Measurements from ENCODE around the gene DDX60. TPM values are rescaled to one million over a fixed set of nuclear protein-coding genes. Genes with fewer than 3 reads are reported as not detected.

DDX60 gene
- total and polyA plus RNA-seq, 2 donors (not counting 3 experiments of a cell fraction or from before 2014, with no cell fraction given), result 3.8 to 9.3 TPM

- H3K27me3 ChIP-seq (ENCODE audit: control insufficient read depth in 2 of 2, insufficient read depth in 2 of 2, low read length in 2 of 2), result no peaks in the 10 kb centered on the region
- H2AFZ ChIP-seq (ENCODE audit: low read depth, low read length), result no peak overlapping the region
- dilution Hi-C loops (cut with MboI; ENCODE audit: extremely low pct_ligation_motif_present, low sequenced_read_pairs) (no loop called here), intact Hi-C loops (cut with micrococcal nuclease) (no loop called here)
- CTCF ChIA-PET, result interaction anchor here (1.0 kb wide), 1 partner anchor 40 kb away, joined by 3 read pairs; no protein-coding TSS in a partner anchor
- BruUV-seq (replicated peaks), result no TSS peak
- no peaks in the 10 kb centered on the region for H3K9me3 ChIP-seq (replicated peaks; ENCODE audit: control insufficient read depth, insufficient read depth, low read length)
- H3K27ac ChIP-seq (ENCODE audit: insufficient read depth, low read depth, low read length), result no peak overlapping the region
- POLR2A ChIA-PET, result no interaction called here
- no peak for TF ChIP-seq GATA2 (IDR thresholded peaks at IDR 0.05; ENCODE audit: insufficient read depth, insufficient read length, low read depth, low read length)
- TF ChIP-seq MYC (IDR thresholded peaks at IDR 0.05; ENCODE audit: low read depth, low read length), result no peak
- TF ChIP-seq FOS (IDR thresholded peaks at IDR 0.05; ENCODE audit: borderline replicate concordance, insufficient read depth, low read length), result no peak
- no peak for TF ChIP-seq POLR2AphosphoS5 (IDR thresholded peaks at IDR 0.05; ENCODE audit: insufficient read depth, low read depth, low read length)
- TF ChIP-seq JUN (IDR thresholded peaks at IDR 0.05; ENCODE audit: borderline replicate concordance, insufficient read depth, insufficient read length, low read depth), result no peak
- H3K4me1 ChIP-seq (ENCODE audit: control insufficient read depth, extremely low read depth, insufficient read depth, low read length), result no peaks in the 10 kb centered on the region
- DNase-seq (ENCODE audit: low read depth, low spot score) (no peak), FAIRE-seq (no peak)
- no peak overlapping the region for H3K9ac ChIP-seq (replicated peaks; ENCODE audit: extremely low read depth, insufficient read depth, low read length)
- H3K4me3 ChIP-seq (replicated peaks in 1 of 3; ENCODE audit: insufficient read depth in 1 of 3, low read depth in 1 of 3, low read length in 3 of 3), result no peak overlapping the region
- H3K36me3 ChIP-seq (ENCODE audit: control insufficient read depth in 2 of 2, extremely low read depth in 1 of 2, insufficient read depth in 2 of 2, low read length in 2 of 2), result peaks cover 0 to 3% of the 10 kb centered on the region in 2 experiments
- H3K79me2 ChIP-seq (ENCODE audit: control insufficient read depth, insufficient read depth, low read length), result no peaks in the 10 kb centered on the region
- no peaks in the 10 kb centered on the region for H3K9me1 ChIP-seq (replicated peaks; ENCODE audit: control insufficient read depth, extremely low read depth, insufficient read depth, low read length)
- H4K20me1 ChIP-seq (replicated peaks; ENCODE audit: control insufficient read depth, extremely low read depth, insufficient read depth, low read length), result no peaks in the 10 kb centered on the region
- no peak overlapping the region for H3K4me2 ChIP-seq (ENCODE audit: insufficient read depth, low read length)
These were observed 59.5 kb downstream of the DDX60 start for GRCh38 chr4:168259096-168259495.

DNA sequence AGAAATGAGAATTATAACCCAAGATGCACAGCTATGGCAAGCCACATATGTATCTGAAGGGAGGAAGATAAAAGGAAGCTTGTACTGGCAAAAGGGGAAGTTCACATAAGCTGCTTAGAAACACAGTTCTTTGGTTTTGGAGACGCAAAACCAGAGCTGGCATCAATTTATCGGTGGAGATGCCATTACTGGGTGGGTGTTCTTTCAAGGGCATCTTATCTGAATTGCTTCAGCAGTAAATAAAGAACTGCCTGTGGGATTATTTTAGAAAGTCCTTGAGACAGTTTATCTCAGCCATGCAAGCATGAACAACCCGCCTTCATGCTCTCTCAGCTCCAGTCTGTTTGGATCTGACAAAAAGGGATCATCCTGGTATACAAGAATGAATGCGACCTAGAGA, 60.8 kb downstream of the DDX60 start:
- FAIRE-seq, result no peak
- ChIA-PET POLR2A (no interaction called here), CTCF (interaction anchor here (1.0 to 1.1 kb wide), 2 partner anchors 9 to 39 kb away, joined by 3 read pairs; no protein-coding TSS in a partner anchor)
- no TSS peak for BruUV-seq (replicated peaks)
- DNase-seq (ENCODE audit: low read depth, low spot score), result no peak
- peaks cover 0 to 3% of the 10 kb centered on the region in 2 experiments for H3K36me3 ChIP-seq (ENCODE audit: control insufficient read depth in 2 of 2, extremely low read depth in 1 of 2, insufficient read depth in 2 of 2, low read length in 2 of 2)
- no peak overlapping the region for H3K4me3 ChIP-seq (replicated peaks in 1 of 3; ENCODE audit: insufficient read depth in 1 of 3, low read depth in 1 of 3, low read length in 3 of 3)
- intact Hi-C loops (cut with micrococcal nuclease) (no loop called here), dilution Hi-C loops (cut with MboI; ENCODE audit: extremely low pct_ligation_motif_present, low sequenced_read_pairs) (no loop called here)
- H3K9ac ChIP-seq (replicated peaks; ENCODE audit: extremely low read depth, insufficient read depth, low read length), result no peak overlapping the region
- no peaks in the 10 kb centered on the region for H3K4me1 ChIP-seq (ENCODE audit: control insufficient read depth, extremely low read depth, insufficient read depth, low read length)
- H3K9me1 ChIP-seq (replicated peaks; ENCODE audit: control insufficient read depth, extremely low read depth, insufficient read depth, low read length), result no peaks in the 10 kb centered on the region
- H3K27me3 ChIP-seq (ENCODE audit: control insufficient read depth in 2 of 2, insufficient read depth in 2 of 2, low read length in 2 of 2), result no peaks in the 10 kb centered on the region
- H3K9me3 ChIP-seq (replicated peaks; ENCODE audit: control insufficient read depth, insufficient read depth, low read length), result no peaks in the 10 kb centered on the region
- H3K79me2 ChIP-seq (ENCODE audit: control insufficient read depth, insufficient read depth, low read length), result no peaks in the 10 kb centered on the region
- no peak for TF ChIP-seq FOS (IDR thresholded peaks at IDR 0.05; ENCODE audit: borderline replicate concordance, insufficient read depth, low read length)
- TF ChIP-seq, protein P1, sequence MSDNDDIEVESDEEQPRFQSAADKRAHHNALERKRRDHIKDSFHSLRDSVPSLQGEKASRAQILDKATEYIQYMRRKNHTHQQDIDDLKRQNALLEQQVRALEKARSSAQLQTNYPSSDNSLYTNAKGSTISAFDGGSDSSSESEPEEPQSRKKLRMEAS (IDR thresholded peaks at IDR 0.05; ENCODE audit: insufficient read depth, insufficient read length), result no peak
- TF ChIP-seq MYC (IDR thresholded peaks at IDR 0.05; ENCODE audit: low read depth, low read length), result no peak
- no peak for TF ChIP-seq JUN (IDR thresholded peaks at IDR 0.05; ENCODE audit: borderline replicate concordance, insufficient read depth, insufficient read length, low read depth)
- TF ChIP-seq POLR2AphosphoS5 (IDR thresholded peaks at IDR 0.05; ENCODE audit: insufficient read depth, low read depth, low read length), result no peak
- no peak for TF ChIP-seq POLR2A (IDR thresholded peaks at IDR 0.05; ENCODE audit: low read depth, low read length)
- no peak for TF ChIP-seq GATA2 (IDR thresholded peaks at IDR 0.05; ENCODE audit: insufficient read depth, insufficient read length, low read depth, low read length)
- TF ChIP-seq, protein P2, sequence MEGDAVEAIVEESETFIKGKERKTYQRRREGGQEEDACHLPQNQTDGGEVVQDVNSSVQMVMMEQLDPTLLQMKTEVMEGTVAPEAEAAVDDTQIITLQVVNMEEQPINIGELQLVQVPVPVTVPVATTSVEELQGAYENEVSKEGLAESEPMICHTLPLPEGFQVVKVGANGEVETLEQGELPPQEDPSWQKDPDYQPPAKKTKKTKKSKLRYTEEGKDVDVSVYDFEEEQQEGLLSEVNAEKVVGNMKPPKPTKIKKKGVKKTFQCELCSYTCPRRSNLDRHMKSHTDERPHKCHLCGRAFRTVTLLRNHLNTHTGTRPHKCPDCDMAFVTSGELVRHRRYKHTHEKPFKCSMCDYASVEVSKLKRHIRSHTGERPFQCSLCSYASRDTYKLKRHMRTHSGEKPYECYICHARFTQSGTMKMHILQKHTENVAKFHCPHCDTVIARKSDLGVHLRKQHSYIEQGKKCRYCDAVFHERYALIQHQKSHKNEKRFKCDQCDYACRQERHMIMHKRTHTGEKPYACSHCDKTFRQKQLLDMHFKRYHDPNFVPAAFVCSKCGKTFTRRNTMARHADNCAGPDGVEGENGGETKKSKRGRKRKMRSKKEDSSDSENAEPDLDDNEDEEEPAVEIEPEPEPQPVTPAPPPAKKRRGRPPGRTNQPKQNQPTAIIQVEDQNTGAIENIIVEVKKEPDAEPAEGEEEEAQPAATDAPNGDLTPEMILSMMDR (IDR thresholded peaks at IDR 0.05; ENCODE audit: extremely low read depth in 1 of 2, insufficient read depth in 1 of 2, low read depth in 1 of 2, low read length in 2 of 2), result no peak
- no peak for TF ChIP-seq EZH2 (IDR thresholded peaks at IDR 0.05; ENCODE audit: borderline replicate concordance, low read depth, low read length, severe bottlenecking)
- H4K20me1 ChIP-seq (replicated peaks; ENCODE audit: control insufficient read depth, extremely low read depth, insufficient read depth, low read length), result no peaks in the 10 kb centered on the region
- no peak overlapping the region for H3K4me2 ChIP-seq (ENCODE audit: insufficient read depth, low read length)
- no peak overlapping the region for H2AFZ ChIP-seq (ENCODE audit: low read depth, low read length)
- H3K27ac ChIP-seq (ENCODE audit: insufficient read depth, low read depth, low read length), result no peak overlapping the region

Data from endothelial cell of umbilical vein (primary cell).